Skeletal muscle satellite cell (primary cell): Measurements from ENCODE around the gene ZNF154.

ENCODE experiments used
- H3K27me3 ChIP-seq: 2 replicates; pipeline ENCODE4 v1.7.0; 2013; ENCODE audit warnings: low read length; ENCODE audit not compliant: control insufficient read depth, insufficient read depth
- H3K36me3 ChIP-seq: 2 replicates; pipeline ENCODE4 v1.7.0; 2013; ENCODE audit warnings: mild to moderate bottlenecking, control low read depth, low read length; ENCODE audit not compliant: insufficient read depth
- H3K4me1 ChIP-seq: 2 replicates; pipeline ENCODE4 v1.7.0; 2013; ENCODE audit warnings: low read length; ENCODE audit not compliant: control insufficient read depth, insufficient read depth
- H3K4me2 ChIP-seq: 2 replicates; pipeline ENCODE4 v1.7.0; 2013; ENCODE audit warnings: mild to moderate bottlenecking, low read length
- H3K4me3 ChIP-seq: 2 replicates; pipeline ENCODE4 v1.7.0; 2013; ENCODE audit warnings: low read length
- H3K9ac ChIP-seq: 2 replicates; pipeline ENCODE4 v1.7.0; 2013; ENCODE audit warnings: mild to moderate bottlenecking, low read depth, low read length, moderate library complexity
- H3K9me3 ChIP-seq: replicated peaks from 2 replicates; pipeline ENCODE4 v1.7.0; 2013; ENCODE audit warnings: mild to moderate bottlenecking, control low read depth, low read length

ZNF154 gene

GRCh38 chr19:57672466-57672865, 36.5 kb downstream of the ZNF154 start:
- Histone ChIP-seq H3K4me3 (no peak overlapping the region), H3K9ac (no peak overlapping the region), H3K36me3 (no peaks in the 10 kb centered on the region), H3K4me1 (no peaks in the 10 kb centered on the region), H3K9me3 (no peaks in the 10 kb centered on the region), H3K4me2 (no peak overlapping the region), H3K27me3 (peaks cover 5% of the 10 kb centered on the region)

GRCh38 chr19:57671124-57671895, 37.7 kb downstream of the ZNF154 start:
- Histone ChIP-seq H3K4me2 (no peak overlapping the region), H3K4me3 (no peak overlapping the region), H3K4me1 (no peaks in the 10 kb centered on the region), H3K36me3 (no peaks in the 10 kb centered on the region), H3K27me3 (peaks cover 9% of the 10 kb centered on the region), H3K9ac (no peak overlapping the region), H3K9me3 (no peaks in the 10 kb centered on the region)

GRCh38 chr19:57668635-57669034, 40.4 kb downstream of the ZNF154 start, which contains the start of gene ZSCAN4:
TSS of gene ZSCAN4 (plus strand) at chr19:57668935. CDS start at chr19:57676146, 7,211 bp downstream.
- Histone ChIP-seq H3K4me2 (no peak within 1 kb of the TSS), H3K36me3 (no peaks in the 10 kb centered on the region), H3K9me3 (no peaks in the 10 kb centered on the region), H3K27me3 (peaks cover 9% of the 10 kb centered on the region), H3K4me3 (no peak within 1 kb of the TSS), H3K9ac (no peak within 1 kb of the TSS), H3K4me1 (peaks cover 9% of the 10 kb centered on the region)

GRCh38 chr19:57667228-57667627, 41.8 kb downstream of the ZNF154 start:
- Histone ChIP-seq H3K4me3 (no peak overlapping the region), H3K4me1 (peaks cover 9% of the 10 kb centered on the region), H3K9ac (no peak overlapping the region), H3K4me2 (no peak overlapping the region), H3K27me3 (peaks cover 9% of the 10 kb centered on the region), H3K36me3 (no peaks in the 10 kb centered on the region), H3K9me3 (no peaks in the 10 kb centered on the region)

- no peaks in the 10 kb centered on the region for H3K9me3 ChIP-seq
- H3K4me2 ChIP-seq: peak overlapping the region; percentile 90
- peaks cover 9% of the 10 kb centered on the region for H3K27me3 ChIP-seq
- H3K36me3 ChIP-seq: no peaks in the 10 kb centered on the region
- H3K9ac ChIP-seq: no peak overlapping the region
- peaks cover 9% of the 10 kb centered on the region for H3K4me1 ChIP-seq
- no peak overlapping the region for H3K4me3 ChIP-seq
Measured at GRCh38 chr19:57665261-57665806, 43.7 kb downstream of the ZNF154 start.

- H3K4me2 ChIP-seq: peak overlapping the region; percentile 90
- peak overlapping the region; percentile 60 for H3K9ac ChIP-seq
- H3K27me3 ChIP-seq: peaks cover 17% of the 10 kb centered on the region
- peaks cover 9% of the 10 kb centered on the region for H3K4me1 ChIP-seq
- no peaks in the 10 kb centered on the region for H3K9me3 ChIP-seq
- no peaks in the 10 kb centered on the region for H3K36me3 ChIP-seq
- peak overlapping the region; percentile 80 for H3K4me3 ChIP-seq
Measured at GRCh38 chr19:57664269-57665127, 44.5 kb downstream of the ZNF154 start.

GRCh38 chr19:57656346-57656745, 52.7 kb downstream of the ZNF154 start:
- Histone ChIP-seq H3K4me2 (no peak overlapping the region), H3K36me3 (no peaks in the 10 kb centered on the region)

GRCh38 chr19:57655443-57655842, 53.6 kb downstream of the ZNF154 start:
- no peak overlapping the region for H3K4me3 ChIP-seq
- no peak overlapping the region for H3K9ac ChIP-seq
- H3K36me3 ChIP-seq: no peaks in the 10 kb centered on the region
- H3K27me3 ChIP-seq: peaks cover 20% of the 10 kb centered on the region
- no peak overlapping the region for H3K4me2 ChIP-seq
- H3K4me1 ChIP-seq: no peaks in the 10 kb centered on the region
- no peaks in the 10 kb centered on the region for H3K9me3 ChIP-seq

More at GRCh38 chr19:57656346-57656745, 52.7 kb downstream of the ZNF154 start:
- H3K9ac ChIP-seq: no peak overlapping the region
- H3K4me1 ChIP-seq: no peaks in the 10 kb centered on the region
- no peaks in the 10 kb centered on the region for H3K9me3 ChIP-seq
- H3K4me3 ChIP-seq: no peak overlapping the region
- peaks cover 24% of the 10 kb centered on the region for H3K27me3 ChIP-seq

GRCh38 chr19:57653689-57654088, 55.3 kb downstream of the ZNF154 start:
- H3K9me3 ChIP-seq: no peaks in the 10 kb centered on the region
- no peak overlapping the region for H3K4me3 ChIP-seq
- H3K4me1 ChIP-seq: no peaks in the 10 kb centered on the region
- H3K27me3 ChIP-seq: peaks cover 4% of the 10 kb centered on the region
- H3K4me2 ChIP-seq: no peak overlapping the region
- H3K36me3 ChIP-seq: no peaks in the 10 kb centered on the region
- H3K9ac ChIP-seq: no peak overlapping the region

GRCh38 chr19:57651654-57651996, 57.4 kb downstream of the ZNF154 start:
- no peaks in the 10 kb centered on the region for H3K36me3 ChIP-seq
- H3K9ac ChIP-seq: no peak overlapping the region
- H3K27me3 ChIP-seq: peaks cover 4% of the 10 kb centered on the region
- H3K4me1 ChIP-seq: no peaks in the 10 kb centered on the region
- no peak overlapping the region for H3K4me3 ChIP-seq
- no peaks in the 10 kb centered on the region for H3K9me3 ChIP-seq
- H3K4me2 ChIP-seq: no peak overlapping the region

GRCh38 chr19:57648331-57649003, 60.5 kb downstream of the ZNF154 start:
- no peaks in the 10 kb centered on the region for H3K27me3 ChIP-seq
- no peaks in the 10 kb centered on the region for H3K36me3 ChIP-seq
- no peak overlapping the region for H3K4me3 ChIP-seq
- no peaks in the 10 kb centered on the region for H3K9me3 ChIP-seq
- H3K4me1 ChIP-seq: no peaks in the 10 kb centered on the region
- no peak overlapping the region for H3K4me2 ChIP-seq
- H3K9ac ChIP-seq: no peak overlapping the region
